ENCODE measurements around the gene TRAF3IP3. TPM values are rescaled to one million over a fixed set of nuclear protein-coding genes. Genes with fewer than 3 reads are reported as not detected.

TRAF3IP3 gene
- total and polyA plus RNA-seq, 12 donors, result 0.45 to 8.0 (median 0.77) TPM

GRCh38 chr1:209810783-209811182 lies 54.9 kb downstream of the TRAF3IP3 start:
- H3K9me3 ChIP-seq, result no peaks in the 10 kb centered on the region
- peaks cover 0 to 26% (median 17%) of the 10 kb centered on the region in 9 donors for H3K4me1 ChIP-seq
- WGBS, 2 donors, result 82% methylated on average over 5 of the region's 5 CpGs
- DNase-seq (no peak), ATAC-seq (no peak)
- H3K27ac ChIP-seq, result no peak overlapping the region
- H3K36me3 ChIP-seq, result no peaks in the 10 kb centered on the region
- no peak overlapping the region for H3K4me3 ChIP-seq
- H3K27me3 ChIP-seq, result no peaks in the 10 kb centered on the region
- intact Hi-C loops (cut with DNase I), result no loop called here
- TF ChIP-seq CTCF (IDR thresholded peaks at IDR 0.05), result no peak

- H3K36me3 ChIP-seq, result no peaks in the 10 kb centered on the region
Observed at GRCh38 chr1:209813902-209814301, 58.0 kb downstream of the TRAF3IP3 start.

GRCh38 chr1:209815490-209815889 lies 59.6 kb downstream of the TRAF3IP3 start:
- intact Hi-C loops (cut with DNase I), result no loop called here
- H3K36me3 ChIP-seq, result no peaks in the 10 kb centered on the region
- H3K27me3 ChIP-seq, result peaks cover 0 to 22% (median 0%) of the 10 kb centered on the region in 7 donors
- no peak overlapping the region for H3K27ac ChIP-seq
- WGBS, 2 donors, result 83 to 84% methylated on average over 3 of the region's 3 CpGs
- TF ChIP-seq CTCF (IDR thresholded peaks at IDR 0.05), result no peak
- H3K4me1 ChIP-seq, result no peaks in the 10 kb centered on the region
- H3K9me3 ChIP-seq, result no peaks in the 10 kb centered on the region
- DNase-seq (no peak), ATAC-seq (no peak)
- H3K4me3 ChIP-seq, result no peak overlapping the region

More at GRCh38 chr1:209813902-209814301, 58.0 kb downstream of the TRAF3IP3 start:
- H3K27ac ChIP-seq, result no peak overlapping the region
- no peak for TF ChIP-seq CTCF (IDR thresholded peaks at IDR 0.05)
- no peak overlapping the region for H3K4me3 ChIP-seq
- 86% methylated on average over 4 of the region's 4 CpGs for WGBS, 2 donors
- ATAC-seq, result no peak
- intact Hi-C loops (cut with DNase I), result no loop called here
- no peaks in the 10 kb centered on the region for H3K9me3 ChIP-seq
- peaks cover 0 to under 1% (median 0%) of the 10 kb centered on the region in 9 donors for H3K4me1 ChIP-seq
- DNase-seq, result no peak
- H3K27me3 ChIP-seq, result peaks cover 0 to 6% (median 0%) of the 10 kb centered on the region in 7 donors

- peak in 1 of 8 donors; percentile 20 for ATAC-seq
Observed at GRCh38 chr1:209815931-209816341, 60.1 kb downstream of the TRAF3IP3 start.

More at GRCh38 chr1:209815931-209816341, 60.1 kb downstream of the TRAF3IP3 start:
- H3K36me3 ChIP-seq, result no peaks in the 10 kb centered on the region
- no peak for DNase-seq
- no peaks in the 10 kb centered on the region for H3K4me1 ChIP-seq
- intact Hi-C loops (cut with DNase I), result loop anchor here in 1 of 10 donors (1.0 kb wide), 1 partner anchor 21 kb away; no protein-coding TSS in a partner anchor
- WGBS, 2 donors, result 74 to 84% methylated on average over 6 of the region's 6 CpGs
- no peak overlapping the region for H3K27ac ChIP-seq
- H3K4me3 ChIP-seq, result no peak overlapping the region
- peaks cover 0 to 22% (median 0%) of the 10 kb centered on the region in 7 donors for H3K27me3 ChIP-seq
- TF ChIP-seq CTCF (IDR thresholded peaks at IDR 0.05), result no peak
- no peaks in the 10 kb centered on the region for H3K9me3 ChIP-seq

Data from heart right ventricle (tissue), 16 donors.